ENCODE data around the gene VAC14. TPM values are rescaled to one million over a fixed set of nuclear protein-coding genes. Genes with fewer than 3 reads are reported as not detected.

The VAC14 gene
- polyA plus RNA-seq, 3 donors, result 20.7 to 49.4 (median 31.1) TPM

GRCh38 chr16:70710422-70711210, 90.3 kb downstream of the VAC14 start:
- H3K4me1 ChIP-seq (ENCODE audit: control insufficient read depth in 1 of 2, insufficient read depth in 2 of 2, low read length in 2 of 2), result no peaks in the 10 kb centered on the region
- H3K36me3 Mint-ChIP-seq, result peaks cover 46 to 55% of the 10 kb centered on the region in 2 donors
- no peak overlapping the region for H2AFZ ChIP-seq (ENCODE audit: insufficient read depth, low read depth, low read length, poor library complexity, severe bottlenecking)
- TF ChIP-seq, protein P1, sequence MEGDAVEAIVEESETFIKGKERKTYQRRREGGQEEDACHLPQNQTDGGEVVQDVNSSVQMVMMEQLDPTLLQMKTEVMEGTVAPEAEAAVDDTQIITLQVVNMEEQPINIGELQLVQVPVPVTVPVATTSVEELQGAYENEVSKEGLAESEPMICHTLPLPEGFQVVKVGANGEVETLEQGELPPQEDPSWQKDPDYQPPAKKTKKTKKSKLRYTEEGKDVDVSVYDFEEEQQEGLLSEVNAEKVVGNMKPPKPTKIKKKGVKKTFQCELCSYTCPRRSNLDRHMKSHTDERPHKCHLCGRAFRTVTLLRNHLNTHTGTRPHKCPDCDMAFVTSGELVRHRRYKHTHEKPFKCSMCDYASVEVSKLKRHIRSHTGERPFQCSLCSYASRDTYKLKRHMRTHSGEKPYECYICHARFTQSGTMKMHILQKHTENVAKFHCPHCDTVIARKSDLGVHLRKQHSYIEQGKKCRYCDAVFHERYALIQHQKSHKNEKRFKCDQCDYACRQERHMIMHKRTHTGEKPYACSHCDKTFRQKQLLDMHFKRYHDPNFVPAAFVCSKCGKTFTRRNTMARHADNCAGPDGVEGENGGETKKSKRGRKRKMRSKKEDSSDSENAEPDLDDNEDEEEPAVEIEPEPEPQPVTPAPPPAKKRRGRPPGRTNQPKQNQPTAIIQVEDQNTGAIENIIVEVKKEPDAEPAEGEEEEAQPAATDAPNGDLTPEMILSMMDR (IDR thresholded peaks at IDR 0.05), result no peak
- H3K9ac ChIP-seq (ENCODE audit: insufficient read depth, low read length, poor library complexity, severe bottlenecking), result no peak overlapping the region
- no peak overlapping the region for H3K27ac ChIP-seq (ENCODE audit: low read depth in 1 of 2, low read length in 2 of 2)
- no peak overlapping the region for H3K4me3 Mint-ChIP-seq
- no peaks in the 10 kb centered on the region for H3K4me1 Mint-ChIP-seq
- WGBS (ENCODE audit: insufficient coverage), result 97% methylated on average over 31 of the region's 31 CpGs
- H3K9me3 ChIP-seq (replicated peaks in 1 of 2; ENCODE audit: control insufficient read depth in 1 of 2, insufficient read depth in 1 of 2, low read length in 2 of 2), result no peaks in the 10 kb centered on the region
- H3K79me2 ChIP-seq (ENCODE audit: insufficient read depth, low read length), result no peaks in the 10 kb centered on the region
- H3K27me3 Mint-ChIP-seq (ENCODE audit: low read depth in 3 of 3), result peaks cover 0 to 2% (median 0%) of the 10 kb centered on the region in 3 donors
- H3K27me3 ChIP-seq (ENCODE audit: control insufficient read depth in 2 of 2, insufficient read depth in 2 of 2, low read length in 2 of 2), result no peaks in the 10 kb centered on the region
- no peak for DNase-seq
- intact Hi-C loops (cut with micrococcal nuclease), result no loop called here
- peaks cover 3% of the 10 kb centered on the region for H4K20me1 ChIP-seq (ENCODE audit: insufficient read depth, low read length)
- no peaks in the 10 kb centered on the region for H3K9me3 Mint-ChIP-seq
- no peak overlapping the region for H3K27ac Mint-ChIP-seq
- H3K4me2 ChIP-seq (replicated peaks; ENCODE audit: extremely low read depth, low read length, poor library complexity, severe bottlenecking), result no peak overlapping the region
- no peak overlapping the region for H3K4me3 ChIP-seq (replicated peaks in 1 of 3; ENCODE audit: low read depth in 2 of 3, low read length in 3 of 3)
- H3K36me3 ChIP-seq (replicated peaks in 1 of 2; ENCODE audit: control insufficient read depth in 1 of 2, insufficient read depth in 2 of 2, low read length in 2 of 2), result peaks cover 31 to 62% of the 10 kb centered on the region in 2 donors

DNA sequence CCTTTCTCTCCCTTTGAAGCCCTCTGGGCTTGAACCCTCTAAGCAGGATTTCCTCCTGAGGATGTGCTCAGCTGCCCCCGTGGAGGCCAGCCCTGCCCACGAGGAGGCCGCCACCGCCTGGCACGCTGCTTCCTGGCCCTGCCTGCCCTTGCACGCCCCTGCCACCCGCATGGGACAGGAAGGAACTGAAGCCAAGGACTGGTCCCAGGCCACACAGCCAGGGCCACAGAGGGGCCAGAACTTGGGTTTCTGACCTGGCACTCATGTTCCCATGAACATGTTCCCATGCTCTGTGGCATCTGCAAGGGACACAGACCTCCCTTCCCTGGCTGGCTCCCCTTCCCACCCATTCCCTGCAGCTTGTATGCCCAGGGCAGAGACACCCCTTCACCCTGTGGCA, 91.0 kb downstream of the VAC14 start:
- no peaks in the 10 kb centered on the region for H3K9me3 ChIP-seq (replicated peaks in 1 of 2; ENCODE audit: control insufficient read depth in 1 of 2, insufficient read depth in 1 of 2, low read length in 2 of 2)
- H3K27ac Mint-ChIP-seq, result no peak overlapping the region
- H3K36me3 ChIP-seq (replicated peaks in 1 of 2; ENCODE audit: control insufficient read depth in 1 of 2, insufficient read depth in 2 of 2, low read length in 2 of 2), result peaks cover 31 to 57% of the 10 kb centered on the region in 2 donors
- TF ChIP-seq, protein P1 (IDR thresholded peaks at IDR 0.05), result no peak
- DNase-seq, result no peak
- H4K20me1 ChIP-seq (ENCODE audit: insufficient read depth, low read length), result peaks cover 3% of the 10 kb centered on the region
- no peaks in the 10 kb centered on the region for H3K9me3 Mint-ChIP-seq
- intact Hi-C loops (cut with micrococcal nuclease), result no loop called here
- no peak overlapping the region for H3K27ac ChIP-seq (ENCODE audit: low read depth in 1 of 2, low read length in 2 of 2)
- no peak overlapping the region for H3K4me2 ChIP-seq (replicated peaks; ENCODE audit: extremely low read depth, low read length, poor library complexity, severe bottlenecking)
- no peaks in the 10 kb centered on the region for H3K79me2 ChIP-seq (ENCODE audit: insufficient read depth, low read length)
- no peaks in the 10 kb centered on the region for H3K27me3 ChIP-seq (ENCODE audit: control insufficient read depth in 2 of 2, insufficient read depth in 2 of 2, low read length in 2 of 2)
- H3K4me3 Mint-ChIP-seq, result no peak overlapping the region
- no peak overlapping the region for H2AFZ ChIP-seq (ENCODE audit: insufficient read depth, low read depth, low read length, poor library complexity, severe bottlenecking)
- H3K9ac ChIP-seq (ENCODE audit: insufficient read depth, low read length, poor library complexity, severe bottlenecking), result no peak overlapping the region
- H3K4me1 Mint-ChIP-seq, result no peaks in the 10 kb centered on the region
- H3K27me3 Mint-ChIP-seq (ENCODE audit: low read depth in 3 of 3), result peaks cover 0 to 2% (median 0%) of the 10 kb centered on the region in 3 donors
- no peak overlapping the region for H3K4me3 ChIP-seq (replicated peaks in 1 of 3; ENCODE audit: low read depth in 2 of 3, low read length in 3 of 3)
- peaks cover 42 to 55% of the 10 kb centered on the region in 2 donors for H3K36me3 Mint-ChIP-seq
- no peaks in the 10 kb centered on the region for H3K4me1 ChIP-seq (ENCODE audit: control insufficient read depth in 1 of 2, insufficient read depth in 2 of 2, low read length in 2 of 2)
- WGBS (ENCODE audit: insufficient coverage), result 11% methylated on average over 7 of the region's 7 CpGs
